Right lobe of liver (tissue), 4 donors: ENCODE results near the gene PLA2G4D.

Experiments used
- CTCF ChIP-seq, 4 donors: fragments of 200-600 bp in 3 of 4; fragments of 450-650 bp in 1 of 4; IDR thresholded peaks; one replicate each; pipeline versions ENCODE4 v1.5.1 to v1.8.0; 2016 to 2022; ENCODE audit warnings: antibody characterized with exemption in 4 of 4, mild to moderate bottlenecking in 2 of 4
- POLR2A ChIP-seq: fragments of 450-650 bp; IDR thresholded peaks from one replicate; pipeline ENCODE4 v1.6.1; 2017; ENCODE audit warnings: antibody characterized with exemption, mild to moderate bottlenecking
- donor health status: DM: no; HTN: no; CAD: no.
- donor health status: DM: no; HTN: no; CAD: no.
- donor health status: DM: no; HTN: yes; CAD: no.

DNA sequence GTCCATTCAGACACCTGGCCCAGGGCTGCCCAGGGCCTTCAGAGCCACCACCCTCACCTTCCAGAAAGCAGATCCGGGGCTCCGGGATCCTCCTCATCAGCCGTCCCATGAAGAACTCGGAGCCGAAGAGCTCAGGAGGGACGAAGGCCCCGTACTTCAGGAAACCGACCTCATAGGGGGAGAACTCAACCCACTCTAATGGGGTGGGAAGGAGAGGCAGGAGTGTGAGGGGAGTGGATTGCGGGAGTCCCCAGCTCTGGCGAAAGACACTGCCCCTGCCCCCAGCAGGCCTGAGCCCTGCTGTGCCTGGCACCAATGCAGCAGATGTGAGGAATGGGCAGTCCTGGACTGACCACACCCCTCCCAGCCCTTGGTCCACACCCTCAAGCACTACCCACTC is 22.6 kb downstream of the PLA2G4D start:
- TF ChIP-seq CTCF (IDR thresholded peaks at IDR 0.05) (no peak), POLR2A (no peak)
